ENCODE data around the gene PIN4. TPM values are rescaled to one million over a fixed set of nuclear protein-coding genes. Genes with fewer than 3 reads are reported as not detected.

The PIN4 gene
- polyA plus RNA-seq, result 81.6 and 122 TPM in 2 replicates

GRCh38 chrX:72181178-72182125 is at the start of gene PIN4:
PIN4 (plus strand) TSS chrX:72181757; CDS start chrX:72181786, 29 bp downstream.

DNA sequence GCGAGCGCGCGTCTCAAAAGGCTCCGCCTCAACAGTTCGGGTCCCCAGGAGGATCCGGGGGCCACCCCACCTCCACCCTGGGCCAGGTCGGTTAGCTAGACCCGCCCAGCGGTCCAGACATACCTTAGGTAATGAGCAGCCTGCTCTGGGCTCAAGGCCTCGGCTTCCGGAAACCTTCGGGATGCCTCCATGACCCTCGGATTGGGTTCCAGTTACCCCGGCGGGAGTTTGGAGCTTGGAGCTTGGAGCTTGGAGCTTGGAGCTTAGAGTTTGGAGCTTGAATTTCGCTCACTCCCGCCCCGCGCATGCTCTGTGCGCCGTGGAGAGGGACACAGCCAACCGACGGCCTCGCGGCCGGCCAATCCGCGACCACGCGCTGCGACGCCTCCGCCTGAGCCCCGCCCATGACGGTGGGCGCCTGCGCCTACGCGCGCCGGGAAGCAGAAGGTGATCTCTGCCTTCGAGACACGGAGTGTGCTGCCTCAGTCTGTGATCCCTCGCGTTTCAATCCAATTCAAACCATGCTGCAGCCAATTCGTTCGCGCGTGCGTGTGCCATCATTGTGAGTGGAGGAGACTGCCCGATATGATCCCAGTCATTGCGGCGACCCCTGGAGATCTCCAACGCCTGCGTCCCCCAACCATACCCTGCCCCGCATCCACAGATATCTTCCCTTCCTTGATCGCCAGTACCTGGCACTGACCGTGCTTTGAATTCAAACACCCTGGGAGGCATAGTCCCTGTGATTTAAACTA is 57.3 kb downstream of the PIN4 start, which contains the start of gene ERCC6L:
ERCC6L (minus strand) TSS at position 307 of the 755 bp plus-strand sequence; CDS start at position 191, 116 bp downstream.

Other genes with a start within 250 kb of the PIN4 start
- gene RTL5, start 49.8 kb upstream of the PIN4 start, polyA plus RNA-seq, result 3.0 and 3.5 TPM in 2 replicates
- 0.42 TPM in 1 of 2 replicates, not detected in the other for gene ERCC6L, start 57.3 kb downstream of the PIN4 start, polyA plus RNA-seq
- 170 and 215 TPM in 2 replicates for gene RPS4X, start 95.5 kb downstream of the PIN4 start, polyA plus RNA-seq
- gene CITED1, start 124.2 kb downstream of the PIN4 start, polyA plus RNA-seq, result 3.6 and 10.1 TPM in 2 replicates